HG02623 (cell line): ENCODE results near the gene CD96.
"Not testable (repeated sequence)": the region's sequence is repeated elsewhere in the genome, so short reads cannot be mapped to it uniquely, and the experiment has no call there.

Experiments used
- ATAC-seq: cut with Tn5 transposase; IDR thresholded peaks from one replicate; pipeline ENCODE4 v1.9.1; 2021; ENCODE audit warnings: moderate library complexity; ENCODE audit not compliant: unreplicated experiment

The CD96 gene

GRCh38 chr3:111668888-111669488, 127.0 kb downstream of the CD96 start:
- peak; percentile 35 for ATAC-seq

GRCh38 chr3:111669926-111670630, 128.1 kb downstream of the CD96 start:
- no peak for ATAC-seq

GRCh38 chr3:111672461-111672860, 130.5 kb downstream of the CD96 start:
- not testable (repeated sequence) for ATAC-seq

GRCh38 chr3:111675846-111676210, 133.8 kb downstream of the CD96 start:
- ATAC-seq, result no peak

GRCh38 chr3:111676211-111677006, 134.4 kb downstream of the CD96 start:
- no peak for ATAC-seq

GRCh38 chr3:111677007-111677392, 135.0 kb downstream of the CD96 start:
- no peak for ATAC-seq

- ATAC-seq, result no peak
Measured at GRCh38 chr3:111681661-111682426, 139.8 kb downstream of the CD96 start.

GRCh38 chr3:111684640-111685039, 142.6 kb downstream of the CD96 start:
- no peak for ATAC-seq

- no peak for ATAC-seq
Measured at GRCh38 chr3:111688190-111688800, 146.3 kb downstream of the CD96 start.

GRCh38 chr3:111690242-111690641, 148.2 kb downstream of the CD96 start:
- peak; percentile 90 for ATAC-seq

- ATAC-seq, result no peak
Measured at GRCh38 chr3:111691293-111691909, 149.4 kb downstream of the CD96 start.

- ATAC-seq, result peak; percentile 36
Measured at GRCh38 chr3:111692593-111693552, 150.9 kb downstream of the CD96 start.

GRCh38 chr3:111694471-111694870, 152.5 kb downstream of the CD96 start:
- no peak for ATAC-seq

- no peak for ATAC-seq
Measured at GRCh38 chr3:111695636-111696117, 153.7 kb downstream of the CD96 start.

- ATAC-seq, result no peak
Measured at GRCh38 chr3:111700054-111700453, 158.1 kb downstream of the CD96 start.

GRCh38 chr3:111701292-111701906, 159.4 kb downstream of the CD96 start:
- no peak for ATAC-seq
